ENCODE data around the gene TPP2. TPM values are rescaled to one million over a fixed set of nuclear protein-coding genes. Genes with fewer than 3 reads are reported as not detected.

TPP2 gene
- total RNA-seq, 1 experiment from 2014 or later, result 36.7 TPM

DNA sequence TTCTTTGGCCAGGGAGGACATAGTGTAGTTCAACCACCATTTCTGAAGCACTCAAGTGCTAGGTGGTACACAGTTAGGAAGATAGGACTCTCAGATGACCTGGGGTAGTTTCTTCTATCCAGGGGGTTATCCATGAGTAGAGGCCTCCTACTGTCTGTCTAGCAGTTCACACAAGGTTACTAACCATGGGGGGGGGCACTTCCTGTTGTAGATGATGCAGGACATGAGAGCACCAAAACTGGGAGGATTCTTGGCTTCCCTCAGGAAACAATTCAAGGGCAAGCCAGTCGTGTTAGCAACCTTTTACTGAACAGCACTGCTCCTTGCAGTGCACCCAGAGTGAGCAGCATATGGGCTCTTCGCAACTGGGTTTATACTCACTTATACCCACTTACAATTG lies 8.9 kb upstream of the TPP2 start:
- no peak for TF ChIP-seq ZFX (IDR thresholded peaks at IDR 0.05)
- TF ChIP-seq, protein P1, sequence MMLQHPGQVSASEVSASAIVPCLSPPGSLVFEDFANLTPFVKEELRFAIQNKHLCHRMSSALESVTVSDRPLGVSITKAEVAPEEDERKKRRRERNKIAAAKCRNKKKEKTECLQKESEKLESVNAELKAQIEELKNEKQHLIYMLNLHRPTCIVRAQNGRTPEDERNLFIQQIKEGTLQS (IDR thresholded peaks at IDR 0.05), result no peak
- no peak for TF ChIP-seq ZBTB33 (IDR thresholded peaks at IDR 0.05; ENCODE audit: extremely low read depth, insufficient replicate concordance, low read length)
- TF ChIP-seq EGR1 (IDR thresholded peaks at IDR 0.05; ENCODE audit: low read depth), result no peak
- no peak for TF ChIP-seq YY1 (IDR thresholded peaks at IDR 0.05; ENCODE audit: extremely low read depth, insufficient replicate concordance, low read depth, low read length)
- no peak for TF ChIP-seq JUND (IDR thresholded peaks at IDR 0.05)
- TF ChIP-seq EZH2 (IDR thresholded peaks at IDR 0.05), result no peak
- no peak for TF ChIP-seq RAD21 (IDR thresholded peaks at IDR 0.05; ENCODE audit: low read depth)
- no peak for TF ChIP-seq SRF (IDR thresholded peaks at IDR 0.05; ENCODE audit: low read depth)
- Histone ChIP-seq H3K4me1 (ENCODE audit: control insufficient read depth in 1 of 2, insufficient read depth in 2 of 2, low read length in 2 of 2) (peaks cover 0 to 14% of the 10 kb centered on the region in 2 experiments; a peak in 3 of 4 replicates), H3K79me2 (ENCODE audit: insufficient read depth, low read length) (no peaks in the 10 kb centered on the region), H3K27ac (ENCODE audit: low read depth, low read length) (no peak overlapping the region), H3K9me3 (ENCODE audit: control insufficient read depth in 1 of 2, insufficient read depth in 1 of 2, low read depth in 1 of 2, low read length in 2 of 2) (no peaks in the 10 kb centered on the region), H3K4me3 (replicated peaks in 1 of 2; ENCODE audit: low read depth in 1 of 2, low read length in 2 of 2) (no peak overlapping the region), H3K9me2 (ENCODE audit: insufficient read depth) (no peaks in the 10 kb centered on the region), H4K20me1 (ENCODE audit: insufficient read depth) (no peaks in the 10 kb centered on the region), H2AFZ (ENCODE audit: low read depth, low read length, poor library complexity, severe bottlenecking) (no peak overlapping the region), H3K27me3 (ENCODE audit: insufficient read depth, low read length) (peaks cover 18% of the 10 kb centered on the region; the same call in 1 of the 2 replicates), H3K9ac (ENCODE audit: low read length) (no peak overlapping the region), H3K36me3 (ENCODE audit: control insufficient read depth in 1 of 2, insufficient read depth in 2 of 2, low read length in 2 of 2) (no peaks in the 10 kb centered on the region), H3K4me2 (ENCODE audit: low read length) (no peak overlapping the region)
- intact Hi-C loops (cut with micrococcal nuclease), result no loop called here
- DNase-seq (ENCODE audit: low read depth, low spot score) (no peak), ATAC-seq (no peak)
- no TSS peak for BruUV-seq (replicated peaks)
- ChIA-PET CTCF (no interaction called here), RAD21 (ENCODE audit: low non-redundant PET in 1 of 2, low total read pairs in 2 of 2, uncharacterized antibody in 2 of 2, unreplicated experiment in 2 of 2) (no interaction called here), POLR2A (no interaction called here)
